Neuronal stem cell (in vitro differentiated cells): ENCODE results near the gene RHOBTB3.

Experiments used
- DNase-seq: peaks from one replicate; pipeline ENCODE4 v3.0.0-alpha.2; 2013; ENCODE audit warnings: low spot score
- H2AFZ ChIP-seq: one replicate; pipeline ENCODE4 v1.6.1; 2013; ENCODE audit warnings: mild to moderate bottlenecking, low read length, inconsistent platforms
- H2AK5ac ChIP-seq: 2 replicates; pipeline ENCODE4 v1.6.1; 2013; ENCODE audit warnings: low read depth, mild to moderate bottlenecking, inconsistent platforms, low read length, moderate library complexity, mixed read lengths
- H2BK120ac ChIP-seq: 2 replicates; pipeline ENCODE4 v1.6.1; 2013; ENCODE audit warnings: low read depth, mild to moderate bottlenecking, inconsistent platforms, low read length, moderate library complexity, mixed read lengths
- H2BK12ac ChIP-seq: one replicate; pipeline ENCODE4 v1.6.1; 2013; ENCODE audit warnings: low read length, inconsistent platforms
- H2BK15ac ChIP-seq: 2 replicates; pipeline ENCODE4 v1.6.1; 2013; ENCODE audit warnings: mild to moderate bottlenecking, low read length, inconsistent platforms, mixed read lengths
- H2BK5ac ChIP-seq: one replicate; pipeline ENCODE4 v1.6.1; 2013; ENCODE audit warnings: inconsistent platforms, mild to moderate bottlenecking, low read length, moderate library complexity
- H3K14ac ChIP-seq: one replicate; pipeline ENCODE4 v1.6.1; 2013; ENCODE audit warnings: low read length, inconsistent platforms
- H3K18ac ChIP-seq: 2 replicates; pipeline ENCODE4 v1.6.1; 2013; ENCODE audit warnings: low read length, inconsistent platforms
- H3K23ac ChIP-seq: 2 replicates; pipeline ENCODE4 v1.6.1; 2013; ENCODE audit warnings: low read depth, mild to moderate bottlenecking, mixed read lengths, low read length, inconsistent platforms; ENCODE audit not compliant: poor library complexity
- H3K27ac ChIP-seq: replicated peaks from 3 replicates; pipeline ENCODE4 v1.5.1; 2013; ENCODE audit warnings: low read length, inconsistent platforms
- H3K27me3 ChIP-seq, 3 experiments: 2 replicates each; pipeline ENCODE4 v1.6.1; 2013; ENCODE audit warnings: low read length in 3 of 3, mild to moderate bottlenecking in 2 of 3, inconsistent platforms in 1 of 3, low read depth in 1 of 3, mixed read lengths in 1 of 3, moderate library complexity in 1 of 3; ENCODE audit not compliant: control insufficient read depth in 3 of 3, insufficient read depth in 3 of 3
- H3K36me3 ChIP-seq, 2 donors: replicated peaks in 1 of 2; 2 replicates each; pipeline ENCODE4 v1.6.1; 2013; ENCODE audit warnings: low read length in 2 of 2; ENCODE audit not compliant: control insufficient read depth in 2 of 2, insufficient read depth in 2 of 2
- H3K4ac ChIP-seq: 2 replicates; pipeline ENCODE4 v1.6.1; 2013; ENCODE audit warnings: inconsistent platforms, mild to moderate bottlenecking, low read length, moderate library complexity
- H3K4me1 ChIP-seq, 2 donors: 1 replicate in 1 of 2; 2 replicates in 1 of 2; pipeline ENCODE4 v1.6.1; 2013; ENCODE audit warnings: low read length in 2 of 2, low read depth in 1 of 2; ENCODE audit not compliant: control insufficient read depth in 2 of 2, insufficient read depth in 1 of 2
- H3K4me2 ChIP-seq: one replicate; pipeline ENCODE4 v1.6.1; 2013; ENCODE audit warnings: mild to moderate bottlenecking, low read length, inconsistent platforms; ENCODE audit not compliant: insufficient read depth, poor library complexity, severe bottlenecking
- H3K4me3 ChIP-seq, 2 donors: 2 replicates each; pipeline ENCODE4 v1.5.1; 2013; ENCODE audit warnings: low read length in 2 of 2, mild to moderate bottlenecking in 2 of 2, inconsistent platforms in 1 of 2, moderate library complexity in 1 of 2
- H3K79me1 ChIP-seq: one replicate; pipeline ENCODE4 v1.6.1; 2013; ENCODE audit warnings: low read depth, mild to moderate bottlenecking, inconsistent platforms, low read length, moderate library complexity
- H3K9ac ChIP-seq: one replicate; pipeline ENCODE4 v1.6.1; 2013; ENCODE audit warnings: mild to moderate bottlenecking, low read depth, low read length, inconsistent platforms; ENCODE audit not compliant: poor library complexity
- H3K9me3 ChIP-seq, 2 donors: replicated peaks in 1 of 2; 2 replicates each; pipeline versions ENCODE3 to v1.6.1; 2013; ENCODE audit warnings: low read length in 2 of 2, mild to moderate bottlenecking in 2 of 2, inconsistent platforms in 1 of 2, low read depth in 1 of 2, mixed read lengths in 1 of 2, moderate library complexity in 1 of 2; ENCODE audit not compliant: control insufficient read depth in 2 of 2, insufficient read depth in 1 of 2
- H4K8ac ChIP-seq: one replicate; pipeline ENCODE4 v1.6.1; 2013; ENCODE audit warnings: low read depth, mild to moderate bottlenecking, inconsistent platforms, low read length, moderate library complexity
- H4K91ac ChIP-seq: one replicate; pipeline ENCODE4 v1.6.1; 2013; ENCODE audit warnings: low read length, low read depth, mild to moderate bottlenecking, inconsistent platforms; ENCODE audit not compliant: poor library complexity
- WGBS, 2 donors: extraction: QIAGEN DNeasy Blood & Tissue Kit; methylation state at CpG; one replicate each; pipeline ENCODE4 v1.1.7; 2013; ENCODE audit warnings: missing lambda C conversion rate in 2 of 2, mixed read lengths in 1 of 2; ENCODE audit not compliant: insufficient read length in 2 of 2, insufficient replicate concordance in 1 of 2; ENCODE audit errors: extremely low coverage in 2 of 2; 5-methylcytosine and 5-hydroxymethylcytosine counted together

Gene RHOBTB3

DNA sequence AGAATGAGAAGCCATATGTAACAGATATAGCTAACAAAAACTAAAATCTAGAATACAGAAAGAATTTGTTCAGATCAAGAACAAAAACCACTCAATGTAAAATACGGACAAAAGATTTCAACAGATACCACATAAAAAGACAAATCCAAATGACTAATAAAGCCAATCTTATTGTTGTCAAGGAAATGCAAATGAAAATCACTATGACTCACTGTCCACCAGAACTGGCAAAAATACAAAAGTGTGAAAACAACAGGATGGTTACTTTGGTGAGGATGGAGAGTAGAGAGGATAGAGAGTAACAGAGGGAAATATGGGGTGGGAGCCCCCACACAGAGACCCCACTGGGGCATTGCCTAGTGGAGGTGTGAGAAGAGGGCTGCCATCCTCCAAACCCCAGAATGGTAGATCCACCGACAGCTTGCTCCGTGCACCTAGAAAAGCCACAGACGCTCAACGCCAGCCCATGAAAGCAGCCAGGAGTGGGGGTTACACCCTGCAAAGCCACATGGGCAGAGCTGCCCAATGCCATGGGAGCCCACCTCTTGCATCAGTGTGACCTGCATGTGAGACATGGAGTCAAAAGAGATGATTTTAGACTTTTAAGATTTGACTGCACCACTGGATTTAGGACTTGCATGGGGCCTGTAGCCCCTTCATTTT, 15.2 kb upstream of the RHOBTB3 start:
- no peak overlapping the region for H3K27ac ChIP-seq

DNA sequence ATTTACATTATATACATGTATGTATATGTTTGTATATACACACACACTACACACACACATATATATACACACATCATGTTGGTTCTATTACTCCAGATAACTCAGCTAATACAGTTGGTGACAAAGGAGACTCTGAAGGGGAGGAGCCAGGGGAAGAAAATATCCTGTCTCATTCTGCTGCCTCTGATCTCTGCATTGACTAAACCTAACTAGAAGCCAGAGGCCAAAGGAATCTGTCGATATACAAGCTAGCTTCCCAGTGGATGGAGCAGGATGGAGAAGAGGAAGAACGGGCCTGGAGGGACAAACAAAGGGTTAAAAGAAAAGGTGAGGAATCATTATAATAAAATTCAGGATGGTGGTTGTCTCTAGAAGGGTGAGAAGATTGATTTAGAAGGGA, 13.7 kb upstream of the RHOBTB3 start:
- no peak for DNase-seq

More for the DNA sequence above, 15.2 kb upstream of the RHOBTB3 start:
- Histone ChIP-seq H2BK120ac (no peak overlapping the region), H3K27me3 (no peaks in the 10 kb centered on the region), H3K9me3 (no peaks in the 10 kb centered on the region), H2BK5ac (no peak overlapping the region), H2BK12ac (no peak overlapping the region), H3K4me2 (no peak overlapping the region), H3K79me1 (no peaks in the 10 kb centered on the region), H3K4ac (no peak overlapping the region), H3K18ac (peak overlapping the region; percentile 39), H3K14ac (no peak overlapping the region), H2AK5ac (no peak overlapping the region), H4K91ac (no peak overlapping the region), H3K4me3 (no peak overlapping the region), H2AFZ (peak overlapping the region; percentile 1), H2BK15ac (no peak overlapping the region), H3K23ac (peak overlapping the region; percentile 46), H3K9ac (no peak overlapping the region), H4K8ac (no peak overlapping the region), H3K36me3 (no peaks in the 10 kb centered on the region), H3K4me1 (peaks cover 0 to 3% of the 10 kb centered on the region in 2 donors)
- WGBS, 2 donors = no CpG with 5 or more reads among the region's 5 CpGs
- no peak for DNase-seq

DNA sequence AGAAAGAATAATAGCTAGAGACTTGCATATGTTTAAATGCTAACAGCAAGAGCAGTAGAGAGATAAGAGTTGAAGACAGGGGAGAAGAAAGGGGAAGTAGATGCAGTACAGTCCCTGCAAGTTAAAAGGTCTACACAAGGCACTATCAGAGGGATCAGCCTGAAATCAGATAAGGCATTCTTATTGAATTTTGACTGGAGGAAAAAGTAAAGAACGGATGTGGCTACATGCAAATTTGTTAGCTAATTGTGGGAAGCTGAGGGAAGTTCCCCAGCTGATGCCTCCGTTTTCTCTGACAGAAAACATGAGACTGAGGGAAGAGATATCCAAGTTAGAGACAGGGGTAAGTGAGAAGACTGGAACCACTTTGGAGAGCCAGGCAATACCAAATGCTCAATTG, 12.9 kb upstream of the RHOBTB3 start:
- peak overlapping the region; percentile 15 for H2AFZ ChIP-seq
- no peak overlapping the region for H3K4me2 ChIP-seq
- H3K36me3 ChIP-seq = no peaks in the 10 kb centered on the region
- H3K14ac ChIP-seq = no peak overlapping the region
- H3K79me1 ChIP-seq = no peaks in the 10 kb centered on the region
- H2BK120ac ChIP-seq = no peak overlapping the region
- no peaks in the 10 kb centered on the region for H3K4me1 ChIP-seq
- H2AK5ac ChIP-seq = no peak overlapping the region
- no peak overlapping the region for H4K91ac ChIP-seq
- H2BK12ac ChIP-seq = no peak overlapping the region
- H3K9ac ChIP-seq = no peak overlapping the region
- H3K27me3 ChIP-seq = no peaks in the 10 kb centered on the region
- WGBS, 2 donors = no CpG with 5 or more reads among the region's 2 CpGs
- no peak overlapping the region for H3K4me3 ChIP-seq
- H4K8ac ChIP-seq = no peak overlapping the region
- no peak overlapping the region for H2BK5ac ChIP-seq
- no peaks in the 10 kb centered on the region for H3K9me3 ChIP-seq
- H3K18ac ChIP-seq = no peak overlapping the region
- no peak overlapping the region for H3K27ac ChIP-seq
- DNase-seq = no peak
- H3K4ac ChIP-seq = no peak overlapping the region
- H3K23ac ChIP-seq = no peak overlapping the region
- H2BK15ac ChIP-seq = no peak overlapping the region

More for the DNA sequence above, 13.7 kb upstream of the RHOBTB3 start:
- Histone ChIP-seq H3K4ac (no peak overlapping the region), H2BK5ac (no peak overlapping the region), H3K79me1 (no peaks in the 10 kb centered on the region), H2AK5ac (no peak overlapping the region), H4K91ac (no peak overlapping the region), H2BK12ac (no peak overlapping the region), H3K9me3 (no peaks in the 10 kb centered on the region), H4K8ac (no peak overlapping the region), H3K14ac (no peak overlapping the region), H3K23ac (no peak overlapping the region), H3K4me2 (no peak overlapping the region), H3K27ac (no peak overlapping the region), H3K27me3 (no peaks in the 10 kb centered on the region), H2BK120ac (no peak overlapping the region), H2AFZ (no peak overlapping the region), H2BK15ac (no peak overlapping the region), H3K9ac (no peak overlapping the region), H3K36me3 (no peaks in the 10 kb centered on the region), H3K4me3 (no peak overlapping the region), H3K18ac (no peak overlapping the region), H3K4me1 (peaks cover 0 to under 1% of the 10 kb centered on the region in 2 donors)
- WGBS, 2 donors = no CpG with 5 or more reads among the region's 2 CpGs

DNA sequence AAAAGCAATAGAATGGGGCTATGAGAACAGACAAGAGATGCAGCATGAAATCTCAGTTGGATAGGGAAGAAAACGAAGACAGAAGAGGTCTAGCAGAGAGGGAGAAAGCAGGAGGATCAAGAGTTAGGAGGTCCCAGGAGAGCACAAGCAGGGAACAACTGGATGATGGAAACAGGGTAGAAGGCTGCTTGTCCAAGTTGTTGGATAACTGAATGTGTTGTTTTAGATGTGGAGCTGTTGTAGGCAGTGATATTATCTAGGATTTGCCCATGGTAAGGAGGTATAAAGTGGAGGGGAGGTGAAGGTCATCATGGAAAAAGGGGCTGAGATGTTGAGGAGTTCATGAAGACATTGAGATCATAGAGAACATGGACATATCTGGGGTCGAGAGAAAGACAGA, 12.4 kb upstream of the RHOBTB3 start:
- Histone ChIP-seq H3K36me3 (no peaks in the 10 kb centered on the region), H3K4me2 (no peak overlapping the region), H3K79me1 (no peaks in the 10 kb centered on the region), H2BK5ac (no peak overlapping the region), H3K4me3 (no peak overlapping the region), H4K8ac (no peak overlapping the region), H2BK12ac (no peak overlapping the region), H3K9me3 (no peaks in the 10 kb centered on the region), H3K9ac (no peak overlapping the region), H3K23ac (no peak overlapping the region), H2AFZ (no peak overlapping the region), H4K91ac (no peak overlapping the region), H2BK120ac (no peak overlapping the region), H3K4ac (no peak overlapping the region), H2AK5ac (no peak overlapping the region), H2BK15ac (no peak overlapping the region), H3K4me1 (no peaks in the 10 kb centered on the region), H3K27ac (no peak overlapping the region), H3K27me3 (no peaks in the 10 kb centered on the region), H3K18ac (no peak overlapping the region), H3K14ac (no peak overlapping the region)
- no peak for DNase-seq
- no CpG with 5 or more reads among the region's 2 CpGs for WGBS, 2 donors
